ENCODE data around the gene HS3ST6. TPM values are rescaled to one million over a fixed set of nuclear protein-coding genes. Genes with fewer than 3 reads are reported as not detected.

HS3ST6 gene
- total and polyA plus RNA-seq, 4 donors = 0.40 to 5.9 (median 1.4) TPM

- Histone ChIP-seq H3K36me3 (ENCODE audit: control insufficient read depth in 4 of 4, insufficient read depth in 4 of 4, low read length in 4 of 4) (no peaks in the 10 kb centered on the region), H3K27me3 (ENCODE audit: control insufficient read depth in 3 of 3, insufficient read depth in 3 of 3, low read length in 2 of 3) (peaks cover 0 to 12% (median 11%) of the 10 kb centered on the region in 3 donors), H3K9me3 (ENCODE audit: control insufficient read depth in 4 of 4, insufficient read depth in 3 of 4, low read length in 3 of 4) (no peaks in the 10 kb centered on the region), H3K4me3 (no peak overlapping the region), H3K4me1 (ENCODE audit: control insufficient read depth in 5 of 5, insufficient read depth in 5 of 5, low read length in 5 of 5) (peaks cover 0 to 1% (median 0%) of the 10 kb centered on the region in 5 donors), H3K9ac (ENCODE audit: insufficient read depth in 1 of 2, low read length in 2 of 2) (no peak overlapping the region), H3K27ac (ENCODE audit: low read depth in 1 of 2, low read length in 1 of 2) (no peak overlapping the region)
- DNase-seq = no peak
- WGBS, 2 donors = 23 to 52% methylated on average over 2 of the region's 2 CpGs
- no peak for ATAC-seq (ENCODE audit: insufficient read depth, low FRiP score)
- TF ChIP-seq, protein P1, sequence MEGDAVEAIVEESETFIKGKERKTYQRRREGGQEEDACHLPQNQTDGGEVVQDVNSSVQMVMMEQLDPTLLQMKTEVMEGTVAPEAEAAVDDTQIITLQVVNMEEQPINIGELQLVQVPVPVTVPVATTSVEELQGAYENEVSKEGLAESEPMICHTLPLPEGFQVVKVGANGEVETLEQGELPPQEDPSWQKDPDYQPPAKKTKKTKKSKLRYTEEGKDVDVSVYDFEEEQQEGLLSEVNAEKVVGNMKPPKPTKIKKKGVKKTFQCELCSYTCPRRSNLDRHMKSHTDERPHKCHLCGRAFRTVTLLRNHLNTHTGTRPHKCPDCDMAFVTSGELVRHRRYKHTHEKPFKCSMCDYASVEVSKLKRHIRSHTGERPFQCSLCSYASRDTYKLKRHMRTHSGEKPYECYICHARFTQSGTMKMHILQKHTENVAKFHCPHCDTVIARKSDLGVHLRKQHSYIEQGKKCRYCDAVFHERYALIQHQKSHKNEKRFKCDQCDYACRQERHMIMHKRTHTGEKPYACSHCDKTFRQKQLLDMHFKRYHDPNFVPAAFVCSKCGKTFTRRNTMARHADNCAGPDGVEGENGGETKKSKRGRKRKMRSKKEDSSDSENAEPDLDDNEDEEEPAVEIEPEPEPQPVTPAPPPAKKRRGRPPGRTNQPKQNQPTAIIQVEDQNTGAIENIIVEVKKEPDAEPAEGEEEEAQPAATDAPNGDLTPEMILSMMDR (IDR thresholded peaks at IDR 0.05; ENCODE audit: control extremely low read depth, extremely low read depth) = no peak
These were observed 38.7 kb downstream of the HS3ST6 start for GRCh38 chr16:1879477-1879876.

- TF ChIP-seq, protein P1 (IDR thresholded peaks at IDR 0.05; ENCODE audit: control extremely low read depth, extremely low read depth) = no peak
- 73 to 84% methylated on average over 5 of the region's 5 CpGs for WGBS, 2 donors
- Histone ChIP-seq H3K4me1 (ENCODE audit: control insufficient read depth in 5 of 5, insufficient read depth in 5 of 5, low read length in 5 of 5) (peaks cover 0 to 1% (median 0%) of the 10 kb centered on the region in 5 donors), H3K36me3 (ENCODE audit: control insufficient read depth in 4 of 4, insufficient read depth in 4 of 4, low read length in 4 of 4) (no peaks in the 10 kb centered on the region), H3K9ac (ENCODE audit: insufficient read depth in 1 of 2, low read length in 2 of 2) (no peak overlapping the region), H3K27me3 (ENCODE audit: control insufficient read depth in 3 of 3, insufficient read depth in 3 of 3, low read length in 2 of 3) (peaks cover 0 to 16% (median 12%) of the 10 kb centered on the region in 3 donors), H3K4me3 (no peak overlapping the region), H3K27ac (ENCODE audit: low read depth in 1 of 2, low read length in 1 of 2) (no peak overlapping the region), H3K9me3 (ENCODE audit: control insufficient read depth in 4 of 4, insufficient read depth in 3 of 4, low read length in 3 of 4) (no peaks in the 10 kb centered on the region)
- no peak for ATAC-seq (ENCODE audit: insufficient read depth, low FRiP score)
- DNase-seq = no peak
These were observed 40.0 kb downstream of the HS3ST6 start for GRCh38 chr16:1878256-1878655.

DNA sequence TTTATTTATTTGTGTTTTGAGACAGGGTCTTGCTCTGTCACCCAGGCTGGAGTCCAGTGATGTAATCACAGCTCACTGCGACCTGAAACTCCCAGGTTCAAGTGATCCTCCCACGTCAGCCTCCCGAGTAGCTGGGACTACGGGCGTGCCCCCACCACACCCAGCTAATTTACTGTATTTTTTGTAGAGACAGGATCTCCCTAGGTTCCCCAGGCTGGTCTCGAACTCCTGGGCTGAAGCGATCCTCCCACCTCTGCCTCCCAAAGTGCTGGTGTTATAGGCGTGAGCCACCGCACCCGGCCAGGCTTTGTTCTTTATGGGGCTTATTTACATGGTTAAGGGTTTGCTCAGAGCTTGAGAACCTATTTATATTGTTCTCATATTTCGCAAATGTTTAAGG is 40.4 kb downstream of the HS3ST6 start:
- ATAC-seq (ENCODE audit: insufficient read depth, low FRiP score) (no peak), DNase-seq (no peak)
- H3K9me3 ChIP-seq (ENCODE audit: control insufficient read depth in 4 of 4, insufficient read depth in 3 of 4, low read length in 3 of 4) = no peaks in the 10 kb centered on the region
- no peak overlapping the region for H3K27ac ChIP-seq (ENCODE audit: low read depth in 1 of 2, low read length in 1 of 2)
- no peaks in the 10 kb centered on the region for H3K36me3 ChIP-seq (ENCODE audit: control insufficient read depth in 4 of 4, insufficient read depth in 4 of 4, low read length in 4 of 4)
- TF ChIP-seq, protein P1 (IDR thresholded peaks at IDR 0.05; ENCODE audit: control extremely low read depth, extremely low read depth) = no peak
- H3K9ac ChIP-seq (ENCODE audit: insufficient read depth in 1 of 2, low read length in 2 of 2) = no peak overlapping the region
- WGBS, 2 donors = 56 to 67% methylated on average over 11 of the region's 11 CpGs
- H3K4me3 ChIP-seq = no peak overlapping the region
- peaks cover 0 to 1% (median 0%) of the 10 kb centered on the region in 5 donors for H3K4me1 ChIP-seq (ENCODE audit: control insufficient read depth in 5 of 5, insufficient read depth in 5 of 5, low read length in 5 of 5)
- peaks cover 0 to 20% (median 13%) of the 10 kb centered on the region in 3 donors for H3K27me3 ChIP-seq (ENCODE audit: control insufficient read depth in 3 of 3, insufficient read depth in 3 of 3, low read length in 2 of 3)

GRCh38 chr16:1877089-1877488 is 41.1 kb downstream of the HS3ST6 start:
- Histone ChIP-seq H3K9ac (ENCODE audit: insufficient read depth in 1 of 2, low read length in 2 of 2) (no peak overlapping the region), H3K9me3 (ENCODE audit: control insufficient read depth in 4 of 4, insufficient read depth in 3 of 4, low read length in 3 of 4) (peaks cover 0 to under 1% (median 0%) of the 10 kb centered on the region in 4 donors), H3K27ac (ENCODE audit: low read depth in 1 of 2, low read length in 1 of 2) (no peak overlapping the region), H3K27me3 (ENCODE audit: control insufficient read depth in 3 of 3, insufficient read depth in 3 of 3, low read length in 2 of 3) (peaks cover 0 to 27% (median 20%) of the 10 kb centered on the region in 3 donors), H3K4me3 (no peak overlapping the region), H3K4me1 (ENCODE audit: control insufficient read depth in 5 of 5, insufficient read depth in 5 of 5, low read length in 5 of 5) (peaks cover 0 to 1% (median 0%) of the 10 kb centered on the region in 5 donors), H3K36me3 (ENCODE audit: control insufficient read depth in 4 of 4, insufficient read depth in 4 of 4, low read length in 4 of 4) (no peaks in the 10 kb centered on the region)
- ATAC-seq (ENCODE audit: insufficient read depth, low FRiP score) = no peak
- TF ChIP-seq, protein P1 (IDR thresholded peaks at IDR 0.05; ENCODE audit: control extremely low read depth, extremely low read depth) = no peak
- WGBS, 2 donors = 61 to 67% methylated on average over 6 of the region's 6 CpGs
- no peak for DNase-seq

All from lung (tissue), 12 donors.